GM19397 (cell line): ENCODE measurements around the gene CEP104.

ENCODE experiments used
- ATAC-seq: cut with Tn5 transposase; IDR thresholded peaks from one replicate; pipeline ENCODE4 v1.9.1; 2021; ENCODE audit warnings: mild to moderate bottlenecking, moderate library complexity; ENCODE audit not compliant: unreplicated experiment

Gene CEP104

DNA sequence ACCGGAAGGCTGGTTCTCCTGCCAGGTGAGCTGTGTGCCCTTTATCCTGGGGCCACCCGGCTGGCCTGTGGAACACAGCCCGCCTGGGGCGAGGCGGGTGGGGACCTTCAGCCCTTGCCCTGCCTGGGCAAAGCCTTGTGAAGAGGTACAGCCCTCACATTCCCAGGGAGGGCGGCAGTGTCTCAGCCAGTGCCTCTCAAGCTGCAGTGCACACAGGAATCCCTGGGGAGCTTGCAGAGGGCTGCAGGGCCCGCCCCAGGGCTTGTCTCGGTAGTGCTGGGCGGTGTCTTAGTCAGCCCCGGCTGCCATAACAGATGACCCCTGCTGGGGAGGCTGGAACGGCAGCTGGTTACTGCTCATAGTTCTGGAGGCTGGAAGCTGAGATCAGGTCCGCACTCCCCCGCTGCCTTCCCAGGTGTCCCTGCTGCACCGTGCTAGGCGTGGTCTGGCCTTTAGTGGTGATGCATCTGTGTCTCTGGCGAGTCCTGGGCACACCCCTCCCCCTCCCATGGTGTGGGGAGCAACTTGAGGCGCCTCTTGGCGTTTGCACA, 12.8 kb upstream of the CEP104 start:
- no peak for ATAC-seq

DNA sequence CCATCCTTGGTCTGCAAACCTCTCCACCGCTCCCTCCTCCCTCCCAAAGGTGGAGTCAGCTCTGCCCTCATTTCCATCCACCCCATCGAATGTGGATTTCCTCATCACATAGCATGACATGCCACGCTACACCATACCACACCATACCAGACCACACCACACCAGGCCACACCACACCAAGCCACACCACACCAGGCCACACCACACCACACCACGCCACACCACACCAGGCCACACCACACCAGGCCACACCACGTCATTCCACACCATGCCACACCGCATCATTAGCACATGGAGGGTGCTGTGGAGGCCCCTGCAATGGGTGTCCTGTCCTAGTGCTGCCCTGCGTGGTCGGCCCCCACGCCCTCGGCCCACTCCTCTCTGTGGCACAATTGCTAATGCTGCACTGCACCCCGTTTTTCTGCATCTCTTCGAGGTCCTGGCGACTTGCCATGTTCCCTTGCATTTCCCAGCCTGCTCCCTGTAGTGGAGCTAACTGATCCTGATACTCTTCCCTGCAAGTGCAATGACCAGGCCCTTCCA, 11.5 kb upstream of the CEP104 start:
- no peak for ATAC-seq

DNA sequence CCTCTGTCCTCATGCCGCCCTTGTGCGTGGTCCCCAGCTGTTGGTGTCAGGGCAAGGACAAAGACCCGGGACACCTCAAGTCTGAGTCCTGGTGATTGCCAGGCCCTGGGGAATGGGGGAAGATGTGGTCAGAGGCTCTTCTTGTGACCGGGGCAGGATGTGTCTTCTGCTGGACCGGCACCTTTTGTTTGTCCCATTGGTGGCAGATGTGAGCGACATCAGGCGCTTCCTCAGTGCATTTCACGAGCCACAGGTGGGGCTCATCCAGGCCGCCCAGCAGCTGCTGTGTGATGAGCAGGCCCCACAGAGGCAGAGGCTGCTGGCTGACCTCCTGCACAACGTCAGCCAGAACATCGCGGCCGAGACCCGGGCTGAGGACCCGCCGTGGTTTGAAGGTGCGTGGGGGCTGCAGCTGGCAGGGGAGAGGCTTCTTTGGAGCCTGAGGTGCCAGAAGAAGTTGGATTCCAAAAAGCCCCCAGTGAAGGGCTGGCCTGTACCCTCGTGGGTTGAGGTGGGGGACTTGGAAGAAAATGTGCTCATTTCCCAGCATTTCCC, 8.7 kb upstream of the CEP104 start:
- no peak for ATAC-seq

DNA sequence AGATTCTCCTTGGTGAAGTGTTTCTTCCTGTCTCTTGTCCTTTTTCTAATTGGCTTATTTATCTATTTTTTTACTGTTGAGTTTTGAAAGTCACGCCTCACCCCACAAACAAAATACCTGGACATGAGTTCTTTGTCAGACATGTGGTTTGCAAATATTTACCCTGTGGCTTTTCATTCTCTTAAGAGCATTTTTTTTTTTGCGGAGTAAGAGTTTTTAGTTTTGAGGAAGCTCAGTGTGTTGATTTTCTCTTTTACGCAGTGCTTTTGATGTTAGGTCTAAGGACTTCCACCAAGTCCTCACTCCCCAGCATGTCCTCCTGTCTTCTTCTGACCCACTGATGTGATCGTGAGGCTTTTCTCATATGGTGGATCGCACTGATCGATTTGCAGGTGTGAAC, 7.9 kb upstream of the CEP104 start:
- ATAC-seq = no peak

DNA sequence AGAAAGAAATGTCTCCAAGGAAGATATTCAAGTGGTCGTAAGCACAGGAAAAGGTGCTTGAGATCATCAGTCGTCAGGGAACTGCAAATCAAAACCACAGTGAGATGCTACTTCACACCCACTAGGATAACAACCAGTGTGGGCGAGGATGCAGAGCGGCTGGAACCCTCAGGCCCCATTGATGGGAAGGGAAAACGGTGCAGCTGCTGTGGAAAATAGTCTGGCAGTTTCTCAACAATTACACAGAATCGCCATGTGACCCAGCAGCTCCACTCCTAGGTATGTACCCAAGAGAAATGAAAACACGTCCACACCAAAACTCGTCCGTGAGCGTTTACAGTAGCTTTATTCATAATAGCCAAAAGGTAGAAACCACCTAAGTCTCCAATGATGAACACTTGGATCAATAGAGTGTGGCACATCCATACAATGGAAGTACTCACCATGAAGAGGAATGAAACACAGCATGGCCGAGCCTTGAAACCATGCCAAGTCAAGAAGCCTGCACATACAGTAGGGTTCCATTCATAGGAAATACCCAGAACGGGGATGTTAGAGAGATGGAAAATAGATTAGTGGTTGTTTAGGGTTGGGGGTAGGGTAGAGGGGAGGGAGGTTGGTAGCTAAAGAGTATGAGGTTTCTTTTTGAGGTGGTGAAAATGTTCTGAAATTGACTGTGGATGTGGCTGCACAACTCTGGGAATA, 6.4 kb upstream of the CEP104 start:
- no peak for ATAC-seq

- ATAC-seq = no peak
Observed at GRCh38 chr1:3858231-3858981, 1.4 kb upstream of the CEP104 start.

- ATAC-seq = no peak
Observed at GRCh38 chr1:3857791-3858129, 749 bp upstream of the CEP104 start.

GRCh38 chr1:3852711-3853485, 4.1 kb downstream of the CEP104 start:
- no peak for ATAC-seq

- ATAC-seq = no peak
Observed at GRCh38 chr1:3852091-3852490, 4.9 kb downstream of the CEP104 start.

DNA sequence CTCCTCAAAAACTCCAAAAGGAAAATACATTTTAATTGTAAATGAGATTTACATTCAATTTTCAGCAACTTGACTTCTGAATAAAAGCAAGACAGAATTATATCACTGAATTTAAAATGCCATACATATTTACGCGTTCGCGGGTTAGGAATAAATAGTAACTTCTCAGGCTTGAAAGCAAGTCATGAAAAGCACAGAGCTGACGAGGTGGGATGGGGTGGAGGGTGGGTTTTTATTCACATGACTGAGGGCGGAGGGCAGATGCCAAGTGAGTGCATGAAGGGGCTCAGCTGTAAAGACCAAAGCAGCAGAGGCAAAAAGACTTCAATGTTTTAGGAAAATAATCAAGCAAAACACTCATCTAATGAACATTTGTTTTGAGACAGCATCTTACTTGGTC, 5.7 kb downstream of the CEP104 start:
- no peak for ATAC-seq

DNA sequence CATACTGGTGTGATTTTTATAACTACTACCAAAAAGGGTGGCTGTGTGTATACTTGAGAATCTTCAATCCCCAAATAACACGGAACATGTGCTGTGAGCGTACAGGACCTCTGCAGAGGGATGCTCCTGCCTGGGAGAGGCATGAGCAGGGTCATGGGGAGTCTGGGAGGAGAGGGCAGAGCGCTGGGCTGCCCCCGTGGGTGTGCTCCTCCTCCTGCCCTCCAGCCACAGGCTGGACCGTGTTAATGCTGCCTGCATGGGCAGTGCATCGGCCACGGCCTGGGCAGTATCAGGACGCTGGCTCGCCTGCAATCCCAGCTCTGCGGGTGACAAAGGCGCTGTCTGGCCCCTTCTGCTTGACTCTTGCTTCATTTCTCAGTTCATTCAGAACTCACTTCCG, 6.2 kb downstream of the CEP104 start:
- ATAC-seq = no peak

DNA sequence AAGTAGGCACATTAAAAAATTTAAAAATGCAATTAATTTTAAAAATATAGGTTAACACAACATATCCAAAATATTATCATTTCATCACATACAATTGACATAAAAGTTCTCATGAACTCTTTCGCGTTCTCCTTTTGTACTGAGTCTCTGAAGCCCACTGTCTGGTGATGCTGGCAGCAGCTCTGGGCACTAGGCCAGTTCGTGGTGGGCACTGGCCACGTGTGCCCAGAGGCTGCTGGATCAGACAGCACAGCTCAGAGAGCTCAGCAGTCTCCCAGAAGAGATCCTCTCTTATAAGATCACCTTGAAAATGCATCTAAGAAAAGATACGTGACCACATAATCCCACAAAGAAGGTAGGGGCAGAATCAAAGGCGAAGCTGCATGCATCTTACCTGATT, 9.9 kb downstream of the CEP104 start:
- ATAC-seq = no peak

DNA sequence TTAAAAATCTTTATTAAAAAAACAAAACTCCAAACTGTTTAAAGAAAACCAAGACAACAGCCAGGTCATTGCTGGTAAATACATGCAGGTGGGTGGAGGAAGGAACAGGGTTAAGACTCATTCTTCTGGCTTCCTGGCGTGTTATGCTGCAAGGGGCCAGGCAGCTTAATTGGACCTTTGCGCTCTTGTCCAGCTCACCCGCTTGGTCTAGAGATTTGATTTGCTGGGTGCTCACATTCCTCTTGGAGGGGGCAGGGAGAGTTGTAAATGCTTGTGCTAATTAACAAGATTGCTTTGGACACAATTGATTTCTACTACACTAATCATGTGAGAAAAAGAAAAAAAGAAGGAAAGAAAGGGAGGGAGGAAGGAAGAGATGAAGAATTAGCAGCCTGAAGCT, 10.5 kb downstream of the CEP104 start:
- ATAC-seq = no peak

- no peak for ATAC-seq
Observed at GRCh38 chr1:3842912-3843311, 14.1 kb downstream of the CEP104 start.

DNA sequence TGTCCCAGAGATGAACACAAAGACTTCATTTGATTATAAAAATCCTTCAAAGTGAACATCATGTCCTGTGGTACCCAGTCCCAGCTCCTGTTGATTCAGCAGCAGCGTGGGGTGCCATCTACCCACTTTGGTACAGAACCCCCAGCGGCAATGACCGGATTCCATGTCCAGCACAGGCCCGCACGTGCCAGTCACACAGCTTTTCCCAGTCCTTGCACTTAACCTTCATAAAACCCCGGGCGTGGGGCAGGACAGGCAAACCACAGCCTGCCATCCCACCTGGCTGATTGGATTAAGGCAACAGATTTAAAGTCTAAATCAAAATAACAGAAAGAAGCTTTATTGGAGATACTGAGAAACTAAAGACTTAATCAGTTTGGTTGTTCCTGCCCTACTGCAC, 15.5 kb downstream of the CEP104 start:
- ATAC-seq = no peak

DNA sequence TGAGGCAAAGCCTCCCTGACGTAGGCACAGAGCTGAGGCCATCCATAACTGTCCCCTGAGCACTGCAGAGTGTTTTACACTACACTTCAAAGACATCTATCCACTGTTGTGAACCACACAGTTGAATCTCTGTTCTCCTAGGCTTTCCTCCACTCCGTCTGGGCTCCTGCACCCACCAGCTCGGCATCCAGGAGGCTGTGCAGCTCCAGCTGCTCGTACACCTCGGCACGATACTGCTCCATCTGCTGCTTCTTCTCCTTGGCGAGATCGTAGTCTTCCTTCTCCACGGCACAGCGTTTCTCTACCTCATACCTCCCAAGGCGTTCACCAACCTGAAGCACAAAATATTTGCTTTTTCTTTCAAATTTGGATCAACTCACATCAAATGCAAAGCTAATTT, 18.2 kb downstream of the CEP104 start:
- ATAC-seq = no peak

GRCh38 chr1:3837685-3838084, 19.3 kb downstream of the CEP104 start:
- no peak for ATAC-seq

DNA sequence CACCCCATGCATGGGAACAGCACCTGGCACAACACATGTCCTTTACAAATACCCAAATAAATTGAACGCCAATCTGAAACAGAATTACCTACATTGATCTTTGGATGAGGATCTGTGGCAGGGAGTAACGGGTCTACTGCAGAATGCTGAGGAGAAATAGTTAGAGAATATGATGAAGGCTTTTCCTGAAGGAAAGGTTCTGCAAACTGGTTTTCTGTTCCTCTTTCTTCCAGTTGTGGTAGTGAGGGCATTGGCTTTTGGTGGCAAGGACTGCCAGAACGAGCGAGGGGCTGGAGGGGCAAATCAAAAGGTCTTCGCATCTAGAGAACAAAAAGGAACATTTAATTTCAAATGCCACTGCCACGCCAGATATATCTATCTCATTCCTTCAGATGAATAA, 19.8 kb downstream of the CEP104 start:
- ATAC-seq = no peak

DNA sequence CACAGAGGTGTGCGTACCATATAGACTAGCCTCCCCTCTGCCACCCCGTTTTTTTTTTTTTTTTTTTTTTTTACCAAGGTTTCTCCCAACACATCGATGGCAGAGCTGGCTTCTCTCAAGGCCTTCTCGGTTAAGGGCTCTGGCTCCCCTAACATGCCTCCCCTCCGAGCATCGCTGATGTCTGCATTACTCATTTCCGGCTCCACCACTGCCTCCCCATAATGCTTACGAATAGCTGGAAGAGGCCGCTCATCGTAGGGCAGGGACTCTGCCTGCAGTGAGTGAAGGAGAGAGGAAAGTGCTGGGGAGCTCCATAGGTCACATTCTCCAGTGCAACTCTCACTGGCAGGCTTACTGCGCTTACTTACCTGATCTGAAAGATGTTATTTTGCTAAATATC, 20.6 kb downstream of the CEP104 start:
- no peak for ATAC-seq

- no peak for ATAC-seq
Observed at GRCh38 chr1:3834701-3835100, 22.3 kb downstream of the CEP104 start.

- no peak for ATAC-seq
Observed at GRCh38 chr1:3831689-3832088, 25.3 kb downstream of the CEP104 start.
